ENCODE measurements around the gene ITGB4. TPM values are rescaled to one million over a fixed set of nuclear protein-coding genes. Genes with fewer than 3 reads are reported as not detected.

The ITGB4 gene
- polyA plus RNA-seq, 3 donors: 0.09 to 0.82 TPM; not detected in 1

DNA sequence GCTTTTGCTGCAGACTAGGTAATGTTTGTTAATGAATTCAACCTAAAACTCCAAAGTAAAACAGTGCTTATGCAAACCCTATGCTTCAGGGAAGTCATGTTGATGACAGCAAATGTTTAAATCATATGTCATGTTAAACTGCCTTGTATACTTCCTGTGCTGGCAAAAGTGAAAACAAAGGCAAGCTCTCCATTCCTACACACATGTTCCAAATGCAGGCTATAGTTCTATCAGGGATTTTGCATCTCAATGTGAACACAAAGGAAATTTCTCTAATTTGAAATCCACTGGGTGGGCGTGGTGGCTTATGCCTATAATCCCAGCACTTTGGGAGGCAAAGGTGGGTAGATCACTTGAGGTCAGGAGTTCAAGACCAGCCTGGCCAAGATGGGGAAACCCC is 82.6 kb downstream of the ITGB4 start:
- intact Hi-C loops (cut with micrococcal nuclease): no loop called here
- no peak overlapping the region for H3K4me3 ChIP-seq (replicated peaks in 1 of 3; ENCODE audit: low read depth in 2 of 3, low read length in 3 of 3)
- peaks cover 12 to 19% of the 10 kb centered on the region in 2 donors for H3K36me3 ChIP-seq (replicated peaks in 1 of 2; ENCODE audit: control insufficient read depth in 1 of 2, insufficient read depth in 2 of 2, low read length in 2 of 2)
- H4K20me1 ChIP-seq (ENCODE audit: insufficient read depth, low read length): no peaks in the 10 kb centered on the region
- Mint-ChIP-seq H3K9me3 (peaks cover 0 to 3% (median 0%) of the 10 kb centered on the region in 7 donors), H3K27me3 (ENCODE audit: low read depth in 3 of 3) (peaks cover 0 to 1% (median 0%) of the 10 kb centered on the region in 3 donors), H3K4me1 (no peaks in the 10 kb centered on the region), H3K4me3 (no peak overlapping the region), H3K36me3 (peaks cover 14 to 29% of the 10 kb centered on the region in 2 donors), H3K27ac (no peak overlapping the region)
- H3K4me1 ChIP-seq (ENCODE audit: control insufficient read depth in 1 of 2, insufficient read depth in 2 of 2, low read length in 2 of 2): no peaks in the 10 kb centered on the region
- DNase-seq: no peak
- H3K9me3 ChIP-seq (replicated peaks in 1 of 2; ENCODE audit: control insufficient read depth in 1 of 2, insufficient read depth in 1 of 2, low read length in 2 of 2): no peaks in the 10 kb centered on the region
- no peak overlapping the region for H3K27ac ChIP-seq (ENCODE audit: low read depth in 1 of 2, low read length in 2 of 2)
- H3K79me2 ChIP-seq (ENCODE audit: insufficient read depth, low read length): peaks cover 16% of the 10 kb centered on the region
- no CpG with 5 or more reads among the region's 1 CpG for WGBS (ENCODE audit: insufficient coverage)
- H3K9ac ChIP-seq (ENCODE audit: insufficient read depth, low read length, poor library complexity, severe bottlenecking): no peak overlapping the region
- H2AFZ ChIP-seq (ENCODE audit: insufficient read depth, low read depth, low read length, poor library complexity, severe bottlenecking): no peak overlapping the region
- H3K4me2 ChIP-seq (replicated peaks; ENCODE audit: extremely low read depth, low read length, poor library complexity, severe bottlenecking): no peak overlapping the region
- TF ChIP-seq, protein P1, sequence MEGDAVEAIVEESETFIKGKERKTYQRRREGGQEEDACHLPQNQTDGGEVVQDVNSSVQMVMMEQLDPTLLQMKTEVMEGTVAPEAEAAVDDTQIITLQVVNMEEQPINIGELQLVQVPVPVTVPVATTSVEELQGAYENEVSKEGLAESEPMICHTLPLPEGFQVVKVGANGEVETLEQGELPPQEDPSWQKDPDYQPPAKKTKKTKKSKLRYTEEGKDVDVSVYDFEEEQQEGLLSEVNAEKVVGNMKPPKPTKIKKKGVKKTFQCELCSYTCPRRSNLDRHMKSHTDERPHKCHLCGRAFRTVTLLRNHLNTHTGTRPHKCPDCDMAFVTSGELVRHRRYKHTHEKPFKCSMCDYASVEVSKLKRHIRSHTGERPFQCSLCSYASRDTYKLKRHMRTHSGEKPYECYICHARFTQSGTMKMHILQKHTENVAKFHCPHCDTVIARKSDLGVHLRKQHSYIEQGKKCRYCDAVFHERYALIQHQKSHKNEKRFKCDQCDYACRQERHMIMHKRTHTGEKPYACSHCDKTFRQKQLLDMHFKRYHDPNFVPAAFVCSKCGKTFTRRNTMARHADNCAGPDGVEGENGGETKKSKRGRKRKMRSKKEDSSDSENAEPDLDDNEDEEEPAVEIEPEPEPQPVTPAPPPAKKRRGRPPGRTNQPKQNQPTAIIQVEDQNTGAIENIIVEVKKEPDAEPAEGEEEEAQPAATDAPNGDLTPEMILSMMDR (IDR thresholded peaks at IDR 0.05): no peak
- no peaks in the 10 kb centered on the region for H3K27me3 ChIP-seq (ENCODE audit: control insufficient read depth in 2 of 2, insufficient read depth in 2 of 2, low read length in 2 of 2)

DNA sequence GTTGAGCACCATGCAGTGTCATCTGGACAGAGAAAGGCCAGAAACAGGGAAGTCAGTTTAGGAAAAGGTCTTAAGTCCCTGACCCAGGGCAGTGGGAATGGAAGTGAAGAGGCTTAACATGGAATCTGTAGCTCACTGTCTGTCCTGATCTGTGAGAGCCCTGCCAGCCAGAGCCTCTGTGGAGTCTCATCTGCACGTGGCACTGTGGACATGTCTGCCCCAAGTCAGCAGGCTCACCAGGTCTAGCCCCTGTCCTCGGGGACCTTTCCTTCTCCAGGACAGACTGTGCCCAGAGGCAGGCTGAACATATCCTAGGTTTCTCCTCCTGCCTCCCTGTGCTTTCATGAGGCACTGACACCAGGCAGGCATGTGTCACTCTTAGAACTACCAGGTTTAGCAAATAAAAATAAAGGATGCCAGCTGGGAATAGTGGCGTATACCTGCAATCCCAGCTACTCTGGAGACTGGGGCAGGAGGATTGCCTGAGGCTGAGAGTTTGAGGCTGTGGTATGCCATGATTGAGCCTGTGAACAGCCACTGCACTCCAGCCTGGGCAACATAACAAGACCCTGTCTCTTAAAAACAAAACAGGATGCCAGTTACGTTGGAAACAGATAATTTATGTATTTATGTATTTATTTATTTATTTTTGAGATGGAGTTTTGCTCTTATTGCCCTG is 85.7 kb downstream of the ITGB4 start:
- H4K20me1 ChIP-seq (ENCODE audit: insufficient read depth, low read length): no peaks in the 10 kb centered on the region
- Mint-ChIP-seq H3K4me1 (no peaks in the 10 kb centered on the region), H3K27me3 (ENCODE audit: low read depth in 3 of 3) (peaks cover 0 to 1% (median 0%) of the 10 kb centered on the region in 3 donors), H3K27ac (peak overlapping the region in 1 of 7 donors; percentile 50), H3K36me3 (peaks cover 14 to 31% of the 10 kb centered on the region in 2 donors), H3K4me3 (no peak overlapping the region), H3K9me3 (peaks cover 0 to 3% (median 0%) of the 10 kb centered on the region in 7 donors)
- intact Hi-C loops (cut with micrococcal nuclease): no loop called here
- H3K27ac ChIP-seq (ENCODE audit: low read depth in 1 of 2, low read length in 2 of 2): peak overlapping the region in 1 of 2 donors; percentile 36
- peaks cover 16% of the 10 kb centered on the region for H3K79me2 ChIP-seq (ENCODE audit: insufficient read depth, low read length)
- no peaks in the 10 kb centered on the region for H3K27me3 ChIP-seq (ENCODE audit: control insufficient read depth in 2 of 2, insufficient read depth in 2 of 2, low read length in 2 of 2)
- no peak overlapping the region for H2AFZ ChIP-seq (ENCODE audit: insufficient read depth, low read depth, low read length, poor library complexity, severe bottlenecking)
- WGBS (ENCODE audit: insufficient coverage): 90% methylated on average over 3 of the region's 4 CpGs
- no peak overlapping the region for H3K9ac ChIP-seq (ENCODE audit: insufficient read depth, low read length, poor library complexity, severe bottlenecking)
- H3K36me3 ChIP-seq (replicated peaks in 1 of 2; ENCODE audit: control insufficient read depth in 1 of 2, insufficient read depth in 2 of 2, low read length in 2 of 2): peaks cover 18 to 30% of the 10 kb centered on the region in 2 donors
- no peaks in the 10 kb centered on the region for H3K4me1 ChIP-seq (ENCODE audit: control insufficient read depth in 1 of 2, insufficient read depth in 2 of 2, low read length in 2 of 2)
- no peak overlapping the region for H3K4me3 ChIP-seq (replicated peaks in 1 of 3; ENCODE audit: low read depth in 2 of 3, low read length in 3 of 3)
- H3K4me2 ChIP-seq (replicated peaks; ENCODE audit: extremely low read depth, low read length, poor library complexity, severe bottlenecking): no peak overlapping the region
- no peaks in the 10 kb centered on the region for H3K9me3 ChIP-seq (replicated peaks in 1 of 2; ENCODE audit: control insufficient read depth in 1 of 2, insufficient read depth in 1 of 2, low read length in 2 of 2)
- TF ChIP-seq, protein P1 (IDR thresholded peaks at IDR 0.05): no peak
- no peak for DNase-seq

Other genes with a start within 250 kb of the ITGB4 start
- gene CASKIN2, start 205.9 kb upstream of the ITGB4 start, polyA plus RNA-seq: under 1 TPM in 1 of 3 donors, not detected in 2; 0.33 TPM
- 10 to 100 TPM; 10.3 to 13.6 (median 11.8) TPM for gene TSEN54, start 204.9 kb upstream of the ITGB4 start, polyA plus RNA-seq
- 1 to 10 TPM; 4.8 to 7.5 (median 5.5) TPM for gene LLGL2, start 195.8 kb upstream of the ITGB4 start, polyA plus RNA-seq
- 100 to 1,000 TPM in 1 of 3 donors, under 1 TPM in 2; 0.17 to 596 (median 0.62) TPM for gene MYO15B, start 133.7 kb upstream of the ITGB4 start, polyA plus RNA-seq
- gene SMIM5, start 88.0 kb upstream of the ITGB4 start, polyA plus RNA-seq: 1 to 10 TPM in 1 of 3 donors, under 1 TPM in 2; 0.15 to 3.3 (median 0.43) TPM
- 10 to 100 TPM in 1 of 3 donors, 1 to 10 TPM in 2; 3.1 to 27.7 (median 4.4) TPM for gene RECQL5, start 54.3 kb upstream of the ITGB4 start, polyA plus RNA-seq
- 100 to 1,000 TPM in 1 of 3 donors, 10 to 100 TPM in 2; 43.8 to 130 (median 61.6) TPM for gene SAP30BP, start 54.1 kb upstream of the ITGB4 start, polyA plus RNA-seq
- gene GALK1, start 43.7 kb downstream of the ITGB4 start, polyA plus RNA-seq: 100 to 1,000 TPM in 1 of 3 donors, 10 to 100 TPM in 2; 44.8 to 108 (median 84.3) TPM
- gene UNK, start 63.3 kb downstream of the ITGB4 start, polyA plus RNA-seq: 10 to 100 TPM in 1 of 3 donors, 1 to 10 TPM in 2; 6.3 to 12.9 (median 7.8) TPM
- 100 to 1,000 TPM in 1 of 3 donors, 10 to 100 TPM in 2; 28.4 to 111 (median 53.3) TPM for gene UNC13D, start 122.9 kb downstream of the ITGB4 start, polyA plus RNA-seq
- 10 to 100 TPM; 62.4 to 93.3 (median 67.9) TPM for gene WBP2, start 133.9 kb downstream of the ITGB4 start, polyA plus RNA-seq
- gene TRIM47, start 157.1 kb downstream of the ITGB4 start, polyA plus RNA-seq: under 1 TPM in 1 of 3 donors, not detected in 2; 0.20 TPM
- gene TRIM65, start 175.5 kb downstream of the ITGB4 start, polyA plus RNA-seq: 10 to 100 TPM in 1 of 3 donors, 1 to 10 TPM in 2; 5.6 to 10.4 (median 5.9) TPM
- gene MRPL38, start 183.4 kb downstream of the ITGB4 start, polyA plus RNA-seq: 10 to 100 TPM; 27.8 to 44.1 (median 36.0) TPM
- 1 to 10 TPM in 1 of 3 donors, under 1 TPM in 2; 0.32 to 4.4 (median 0.62) TPM for gene FBF1, start 219.6 kb downstream of the ITGB4 start, polyA plus RNA-seq

All from CD14-positive monocyte (primary cell).